Measurements from ENCODE around the gene TNS1.

The TNS1 gene

DNA sequence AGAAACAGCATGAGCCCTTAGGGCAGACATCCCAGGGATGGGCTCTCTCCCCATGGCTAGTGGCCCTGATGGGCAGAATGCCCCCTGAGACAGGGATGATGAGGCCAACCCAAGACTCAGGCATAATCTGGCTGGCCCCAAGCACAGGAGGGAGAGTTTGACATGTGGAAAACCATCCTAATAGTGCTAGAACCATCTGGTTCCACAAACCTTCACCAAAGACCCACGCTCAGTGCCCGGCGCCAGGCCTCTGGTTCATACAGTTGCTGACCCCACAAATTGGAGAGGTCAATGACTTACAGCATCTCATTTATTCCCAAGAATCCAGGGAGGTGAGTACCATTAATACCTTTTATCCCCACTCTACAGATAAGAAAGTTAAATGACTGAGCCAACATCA lies 95.5 kb downstream of the TNS1 start:
- no peak for DNase-seq

- DNase-seq, result no peak
Measured at GRCh38 chr2:217906798-217907197, 96.0 kb downstream of the TNS1 start.

DNA sequence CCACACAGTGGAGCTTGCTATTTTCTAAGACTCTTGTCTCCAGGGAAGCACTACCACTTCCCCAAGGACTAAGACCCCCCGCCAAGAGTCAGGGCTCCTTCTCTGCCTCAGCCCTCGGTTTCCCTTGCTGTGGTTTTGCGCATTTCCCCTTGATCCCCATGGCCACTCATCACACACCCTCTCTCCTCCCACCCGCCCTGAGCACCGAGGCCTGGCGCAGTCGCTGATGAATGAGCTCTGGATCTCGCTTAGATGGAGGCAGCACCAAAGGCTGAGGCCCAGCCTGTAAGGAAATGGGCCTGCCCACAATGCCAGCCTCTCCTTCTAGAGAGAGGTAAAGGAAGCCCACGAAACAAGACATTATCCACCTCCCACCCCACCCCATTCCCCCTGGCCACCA lies 96.9 kb downstream of the TNS1 start:
- no peak for DNase-seq

- DNase-seq, result no peak
Measured at GRCh38 chr2:217905395-217905794, 97.4 kb downstream of the TNS1 start.

GRCh38 chr2:217904614-217904965 lies 98.2 kb downstream of the TNS1 start:
- no peak for DNase-seq

GRCh38 chr2:217903859-217904613 lies 98.8 kb downstream of the TNS1 start:
- no peak for DNase-seq

DNA sequence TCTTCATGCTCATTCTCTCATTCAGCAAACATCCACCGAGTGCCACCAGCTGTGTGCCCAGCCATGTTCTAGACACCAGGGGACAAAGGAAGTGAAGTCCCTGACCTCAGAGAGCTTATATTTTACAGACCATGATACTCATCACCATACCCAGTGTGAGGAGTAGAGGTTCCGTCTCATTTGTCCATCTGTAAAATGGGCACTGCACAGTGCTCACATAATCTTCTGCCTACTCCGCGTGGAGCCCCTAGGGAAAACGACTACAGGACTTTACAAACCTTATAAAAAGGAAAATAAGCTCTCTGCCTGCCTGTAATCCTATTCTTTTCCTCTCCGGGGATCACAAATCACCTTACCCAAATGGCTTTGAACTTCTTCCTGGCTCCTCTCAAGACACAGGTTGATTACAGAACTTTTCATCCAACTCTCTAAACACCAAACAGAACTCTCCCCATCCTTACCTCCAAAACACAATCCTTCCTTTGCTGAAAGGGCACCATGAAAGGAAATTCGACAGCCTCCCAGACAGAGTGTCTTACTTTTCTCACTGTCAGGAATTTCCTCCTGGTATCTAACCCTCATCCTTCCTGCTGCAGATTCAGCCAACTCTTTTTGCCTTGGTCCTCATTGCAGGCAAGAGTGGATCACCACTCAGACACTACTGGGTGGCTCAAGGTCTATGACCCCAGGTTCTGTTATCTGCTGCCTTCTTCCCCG lies 99.5 kb downstream of the TNS1 start:
- no peak for DNase-seq

GRCh38 chr2:217902379-217903141 lies 100.2 kb downstream of the TNS1 start:
- no peak for DNase-seq

DNA sequence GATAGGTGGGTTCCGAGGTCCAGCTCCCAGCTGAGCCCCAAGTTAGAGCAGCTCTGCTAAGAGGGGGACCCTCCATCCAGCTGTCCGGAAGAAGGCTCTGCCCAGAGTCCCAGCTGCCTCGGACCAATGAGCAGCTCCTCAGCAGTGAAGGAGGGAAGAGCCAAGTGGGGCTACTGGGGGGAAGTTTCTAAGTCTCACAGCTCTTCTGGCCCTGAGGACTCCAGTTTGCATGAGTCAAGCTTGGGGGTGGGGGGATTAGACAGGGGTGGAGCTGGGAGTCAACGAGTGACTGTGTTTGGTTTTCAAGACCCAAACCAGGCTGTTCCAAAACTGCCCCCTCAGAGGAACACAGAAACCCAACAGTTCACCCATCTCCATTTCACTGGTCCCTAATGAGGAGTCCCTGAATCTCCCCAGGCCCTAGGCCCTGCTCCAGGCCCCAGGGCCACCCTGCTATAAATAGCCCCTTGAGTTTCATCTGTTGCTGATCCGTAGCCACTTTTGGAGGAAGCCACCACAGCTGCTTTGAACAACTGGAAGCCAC lies 100.9 kb downstream of the TNS1 start:
- no peak for DNase-seq

DNA sequence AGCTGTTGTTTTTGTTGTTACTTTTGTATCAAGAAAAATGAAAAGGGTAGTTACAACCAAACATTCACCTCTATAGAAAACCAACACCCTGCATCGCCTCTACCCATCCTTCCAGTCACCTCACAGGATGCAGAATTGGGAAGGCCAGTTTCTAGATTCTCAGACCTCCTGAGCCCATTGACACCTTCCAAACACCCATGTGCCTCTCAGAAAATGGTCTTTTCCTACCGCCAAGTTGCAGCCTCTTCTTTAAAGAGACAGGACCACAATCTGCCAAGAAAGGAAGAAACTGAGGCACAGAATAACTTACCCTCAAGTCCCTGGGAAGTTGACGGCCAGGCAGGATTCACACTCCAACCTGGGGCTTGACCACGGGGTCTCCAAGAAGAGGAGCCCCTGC lies 101.4 kb downstream of the TNS1 start:
- DNase-seq, result no peak

DNA sequence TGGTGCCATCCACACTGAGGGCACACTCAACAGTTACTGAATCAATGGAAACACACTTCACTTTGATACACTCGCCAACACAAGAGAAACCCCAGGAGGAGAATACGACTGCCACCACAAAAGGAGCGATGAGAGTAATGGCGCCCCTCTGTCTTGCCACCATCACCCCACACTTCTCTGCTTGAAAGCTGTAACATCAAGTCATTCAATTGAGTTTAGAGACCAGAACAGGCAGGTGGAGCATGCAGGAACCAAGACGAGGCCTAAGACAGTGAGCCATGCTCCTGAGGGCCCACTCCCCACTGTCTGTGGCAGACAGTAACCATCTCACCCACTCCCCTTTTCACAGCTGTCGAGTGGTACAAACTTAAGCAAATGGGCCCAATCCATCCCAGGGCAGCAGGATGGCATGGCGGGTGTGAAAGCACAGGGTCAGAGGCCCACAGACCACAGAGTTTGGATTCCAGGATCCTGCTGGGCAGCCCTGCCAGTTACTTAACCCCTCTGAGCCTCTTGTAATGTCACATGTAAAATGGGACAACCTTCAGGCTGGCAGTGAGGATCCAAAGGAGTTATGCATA lies 101.9 kb downstream of the TNS1 start:
- no peak for DNase-seq

DNA sequence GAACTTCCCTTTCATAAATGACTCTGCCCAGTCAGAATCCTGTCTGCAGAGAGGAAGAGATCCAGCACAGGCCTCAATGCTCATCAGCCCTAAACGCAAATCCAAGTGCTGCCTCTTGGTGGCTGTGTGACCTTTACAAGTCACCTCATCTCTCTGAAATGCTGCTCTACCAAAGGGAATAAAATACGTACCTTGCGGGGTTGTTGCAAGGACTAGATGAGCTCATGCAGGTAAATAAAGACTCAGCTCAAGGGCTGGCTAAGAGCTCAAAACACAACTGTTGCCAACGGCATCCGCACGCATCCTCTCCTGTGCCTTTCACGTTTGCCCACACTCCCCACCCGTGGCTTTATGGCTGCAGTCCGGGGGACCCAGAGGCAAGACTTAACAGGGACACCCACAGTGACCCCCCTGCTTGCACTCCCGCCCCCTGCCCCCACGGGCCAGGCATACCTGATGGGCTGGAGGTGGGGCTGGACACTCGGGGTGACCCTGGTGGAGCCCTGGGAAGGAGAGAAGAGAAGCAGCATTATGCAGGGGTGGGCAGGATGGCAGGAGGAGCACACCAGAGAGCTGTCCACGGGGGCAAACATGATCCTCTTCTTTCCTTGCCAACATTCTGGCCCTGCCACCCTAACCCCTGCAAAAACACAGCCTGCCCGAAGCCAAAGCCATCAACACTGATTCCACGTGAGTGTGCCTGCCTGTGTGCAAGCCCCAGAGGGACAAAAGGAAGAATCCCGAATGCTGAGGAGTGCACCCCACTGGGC lies 102.6 kb downstream of the TNS1 start:
- no peak for DNase-seq

GRCh38 chr2:217899231-217900009 lies 103.4 kb downstream of the TNS1 start:
- DNase-seq, result peak in 1 of 2 experiments; percentile 16

GRCh38 chr2:217897816-217898806 lies 104.7 kb downstream of the TNS1 start:
- no peak for DNase-seq

DNA sequence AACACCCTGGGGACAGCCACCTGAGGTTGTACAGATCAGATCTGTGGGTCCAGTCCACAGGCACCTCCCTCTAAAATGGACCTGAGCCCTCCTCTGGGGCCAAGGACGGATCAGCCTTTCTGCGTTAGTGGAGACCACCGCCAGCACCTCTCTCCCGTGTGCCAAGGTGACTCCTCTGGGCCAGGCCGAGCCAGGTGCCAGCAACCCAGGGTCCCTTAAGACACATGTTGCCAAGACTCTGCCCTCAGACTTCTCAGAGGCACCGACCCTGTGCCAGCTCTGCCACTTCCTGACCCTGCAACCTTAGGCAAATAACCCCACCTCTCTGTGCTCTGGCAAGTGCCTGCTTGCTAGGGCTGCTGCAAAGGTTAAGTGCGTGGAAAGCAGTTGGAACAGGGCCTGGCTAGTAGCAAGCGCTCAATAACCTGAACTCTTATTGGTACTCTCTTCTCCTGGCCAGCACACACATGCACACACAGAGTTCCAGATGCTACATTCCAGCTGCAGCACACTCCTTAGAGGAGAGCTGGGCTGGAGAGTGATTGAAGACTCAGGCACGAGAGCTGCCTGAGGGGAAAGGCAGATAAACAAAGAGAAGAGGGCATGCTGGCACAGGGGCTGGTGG lies 105.6 kb downstream of the TNS1 start:
- DNase-seq, result no peak

DNA sequence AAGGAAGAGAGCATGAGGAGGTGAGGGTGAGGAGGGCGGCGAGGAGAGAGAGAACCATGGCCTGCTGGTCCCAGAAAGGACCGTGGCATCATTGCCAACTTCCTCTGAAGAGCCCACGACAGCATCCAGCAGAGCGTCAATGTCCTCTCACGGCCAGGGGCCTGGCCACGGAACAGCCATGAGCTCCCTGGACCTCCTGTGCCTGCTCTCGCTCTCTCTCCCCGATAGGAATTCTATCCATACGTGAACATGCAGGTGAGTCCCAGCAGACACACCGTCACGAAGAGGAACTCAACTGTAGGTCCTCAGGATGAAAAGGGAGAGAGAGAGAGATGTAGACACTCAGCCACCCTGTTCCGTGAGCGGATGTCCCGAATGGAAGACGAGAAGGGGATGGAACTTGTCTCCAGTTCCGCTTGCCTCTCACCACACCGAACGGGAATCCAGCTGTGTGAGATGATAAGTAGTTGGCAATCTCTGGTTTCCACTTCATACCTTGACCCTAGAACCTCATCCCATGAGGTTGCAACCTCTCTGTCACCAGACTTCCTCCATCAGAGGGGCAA lies 107.6 kb downstream of the TNS1 start:
- DNase-seq, result no peak

GRCh38 chr2:217893440-217893839 lies 109.4 kb downstream of the TNS1 start:
- DNase-seq, result no peak

DNA sequence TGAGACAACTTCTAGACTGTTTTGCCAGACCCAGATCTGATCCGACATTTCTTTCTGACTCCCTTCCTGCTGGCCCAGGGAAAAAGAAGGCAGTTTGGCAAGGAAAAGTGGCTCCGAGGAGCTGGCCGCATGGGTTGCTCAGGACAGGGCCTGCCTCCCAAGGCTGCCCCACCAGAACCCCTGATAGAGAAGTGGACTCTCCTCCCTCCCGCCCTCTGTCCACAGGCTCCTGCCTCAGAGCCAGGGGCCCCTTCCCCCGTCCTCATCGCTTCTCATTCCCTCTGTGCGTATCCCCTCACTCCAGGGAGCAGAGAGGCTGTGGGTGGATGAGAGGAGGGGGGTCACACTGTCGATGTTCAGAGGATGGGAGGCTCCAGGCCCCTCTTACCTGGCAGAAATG lies 110.2 kb downstream of the TNS1 start:
- DNase-seq, result no peak

- DNase-seq, result no peak
Measured at GRCh38 chr2:217890445-217890844, 112.3 kb downstream of the TNS1 start.

Measured in NCI-H1930 (cell line).